NCI-H1048 (cell line): ENCODE measurements around the gene ZNF579.

ENCODE experiments used
- DNase-seq: peaks from one replicate; lab custom pipeline; 2025; lab: John Stamatoyannopoulos, UW

ZNF579 gene, protein sequence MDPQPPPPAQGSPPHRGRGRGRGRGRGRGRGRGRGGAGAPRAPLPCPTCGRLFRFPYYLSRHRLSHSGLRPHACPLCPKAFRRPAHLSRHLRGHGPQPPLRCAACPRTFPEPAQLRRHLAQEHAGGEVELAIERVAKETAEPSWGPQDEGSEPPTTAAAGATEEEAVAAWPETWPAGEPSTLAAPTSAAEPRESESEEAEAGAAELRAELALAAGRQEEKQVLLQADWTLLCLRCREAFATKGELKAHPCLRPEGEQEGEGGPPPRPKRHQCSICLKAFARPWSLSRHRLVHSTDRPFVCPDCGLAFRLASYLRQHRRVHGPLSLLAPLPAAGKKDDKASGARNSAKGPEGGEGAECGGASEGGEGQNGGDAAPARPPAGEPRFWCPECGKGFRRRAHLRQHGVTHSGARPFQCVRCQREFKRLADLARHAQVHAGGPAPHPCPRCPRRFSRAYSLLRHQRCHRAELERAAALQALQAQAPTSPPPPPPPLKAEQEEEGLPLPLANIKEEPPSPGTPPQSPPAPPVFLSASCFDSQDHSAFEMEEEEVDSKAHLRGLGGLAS

DNA sequence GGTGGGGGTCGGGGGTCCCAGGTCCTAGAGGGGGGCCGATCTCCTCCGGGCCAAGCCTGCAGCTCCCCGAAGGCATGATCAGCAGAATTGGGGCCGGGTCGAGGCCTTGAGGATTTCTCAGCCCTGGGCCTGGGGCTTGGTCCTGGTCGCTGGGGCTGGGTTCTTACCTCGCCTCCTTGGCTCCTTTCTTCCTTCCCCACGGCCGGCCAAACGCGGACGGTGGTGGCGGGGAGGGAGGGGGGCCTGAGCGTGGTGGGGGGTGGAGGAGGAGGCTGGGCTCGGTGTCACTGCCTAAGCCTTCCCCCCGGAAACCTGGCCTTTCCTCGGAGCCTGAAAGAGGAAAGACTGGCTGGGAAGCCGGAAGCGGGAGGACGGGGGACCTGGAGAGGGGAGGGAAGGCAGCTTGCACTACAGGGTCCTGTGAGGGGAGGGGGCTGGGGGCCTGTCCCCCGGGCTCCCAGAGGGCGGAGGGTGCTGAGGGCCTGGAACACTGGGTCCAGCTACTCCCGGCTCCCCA lies at the start of gene ZNF579:
ZNF579 (minus strand) TSS at position 221 of the 517 bp plus-strand sequence. CDS start 1,209 bp downstream, outside the sequence.
- peak; percentile 70 for DNase-seq

DNA sequence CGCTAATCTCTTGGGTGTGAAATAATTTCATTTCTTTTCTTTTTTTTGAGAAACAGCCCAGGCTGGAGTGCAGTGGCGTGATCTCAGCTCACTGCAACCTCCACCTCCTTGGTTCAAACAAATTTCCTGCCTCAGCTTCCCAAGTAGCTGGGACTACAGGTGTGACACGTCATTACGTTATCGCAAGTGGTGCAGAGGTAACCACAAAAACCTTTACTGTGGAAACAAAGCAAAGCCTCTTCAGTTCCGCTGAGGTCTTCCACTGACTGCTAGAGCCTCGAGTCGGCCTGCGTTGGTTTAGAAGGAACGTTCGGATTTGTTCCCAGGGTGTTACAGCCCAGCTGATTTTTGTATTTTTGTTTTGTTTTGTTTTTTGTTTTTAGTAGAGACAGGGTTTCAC lies 45.7 kb upstream of the ZNF579 start:
- DNase-seq = no peak

DNA sequence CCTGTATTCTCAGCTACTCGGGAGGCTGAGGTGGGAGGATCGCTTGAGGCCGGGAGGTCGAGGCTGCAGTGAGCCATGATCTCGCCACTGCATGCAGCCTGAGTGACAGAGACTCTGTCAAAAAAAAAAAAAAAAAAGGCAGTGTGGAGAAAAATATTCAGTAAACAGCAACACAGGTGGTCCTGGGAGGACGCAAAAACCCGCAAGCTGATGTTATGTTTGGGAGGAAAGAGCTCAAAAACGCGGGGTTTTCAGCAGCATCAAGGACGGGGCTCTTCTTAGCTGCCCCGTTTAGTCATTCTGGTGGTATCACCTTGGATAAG lies 44.3 kb upstream of the ZNF579 start:
- DNase-seq = no peak

DNA sequence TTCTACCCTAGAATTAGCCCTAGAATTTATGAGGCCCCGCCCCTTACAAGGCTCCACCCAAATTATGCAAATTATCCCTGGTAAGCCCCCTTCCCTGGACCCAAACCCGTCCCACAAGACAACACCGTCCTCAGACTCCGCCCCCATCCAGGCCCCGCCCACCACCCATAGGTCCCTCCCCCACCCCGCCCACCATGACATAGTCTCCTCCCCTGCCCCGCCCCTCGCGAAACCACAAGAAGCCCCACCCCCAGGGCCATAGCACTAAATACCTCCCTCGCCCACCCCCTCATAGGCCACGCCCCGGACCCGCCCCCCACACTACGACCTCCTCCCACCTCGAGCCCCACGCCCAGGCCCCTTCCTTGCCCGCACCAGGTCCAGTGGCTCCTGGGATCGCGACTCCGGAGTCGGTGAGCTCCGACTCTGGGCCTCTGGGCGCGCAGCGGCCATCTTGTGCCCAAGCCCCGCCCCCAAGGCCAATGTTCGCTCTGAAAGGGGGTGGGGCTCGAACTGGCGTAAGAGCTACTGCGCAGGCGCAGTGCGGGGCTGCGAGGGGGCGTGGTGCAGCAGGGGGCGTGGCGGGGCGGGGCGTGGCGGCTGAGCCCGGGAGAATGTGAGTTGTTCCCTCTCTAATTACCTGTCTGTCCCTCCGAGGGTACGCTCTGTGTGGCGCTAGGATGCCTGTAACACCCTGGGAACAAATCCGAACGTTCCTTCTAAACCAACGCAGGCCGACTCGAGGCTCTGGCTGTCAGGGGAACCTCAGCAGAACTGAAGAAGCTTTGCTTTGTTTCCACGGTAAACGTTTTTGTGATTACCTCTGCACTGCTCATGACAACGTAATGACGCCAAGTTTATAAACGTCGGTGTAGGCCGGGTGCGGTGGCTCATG lies 43.7 kb upstream of the ZNF579 start, which contains the start of gene ZNF784:
ZNF784 (minus strand) TSS at position 458 of the 895 bp plus-strand sequence; CDS start at position 453, 5 bp downstream.
- DNase-seq = peak; percentile 79

DNA sequence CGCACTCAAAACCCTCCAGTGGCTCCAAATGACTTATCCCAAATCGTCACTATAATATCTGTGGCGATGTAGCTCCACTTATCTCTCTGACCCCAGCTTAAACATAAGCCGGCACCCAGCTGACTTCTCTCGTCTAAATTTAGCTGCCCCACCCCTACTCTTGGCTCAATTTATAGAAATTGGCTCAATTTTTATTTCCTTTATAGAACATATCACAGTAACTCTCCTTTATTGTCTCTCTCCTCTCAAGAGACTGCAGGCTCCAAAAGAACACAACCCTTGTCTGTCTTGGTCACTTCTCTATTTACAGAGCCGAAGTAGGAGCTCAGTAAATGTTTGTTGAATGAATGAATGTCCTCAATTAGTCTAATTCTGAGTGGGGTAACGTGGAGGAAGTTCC lies 42.9 kb upstream of the ZNF579 start:
- DNase-seq = no peak

DNA sequence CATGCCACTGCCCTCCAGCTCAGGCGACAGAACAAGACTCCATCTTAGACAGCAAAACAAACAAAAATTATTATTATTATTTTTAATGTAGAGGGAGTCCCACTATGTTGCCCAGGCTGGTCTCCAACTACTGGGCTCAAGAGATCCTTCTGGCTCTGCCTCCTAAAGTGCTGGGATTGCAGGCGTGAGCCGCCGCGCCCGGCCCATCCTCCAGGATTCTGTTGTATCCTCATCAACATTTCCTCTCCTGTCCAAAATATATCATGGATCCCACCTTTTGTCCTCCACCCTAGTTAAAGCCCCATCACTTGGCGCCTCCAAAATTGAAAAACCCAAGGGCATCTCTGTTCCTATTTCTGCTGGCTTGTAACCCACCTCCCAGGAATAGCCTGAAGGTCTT lies 42.5 kb upstream of the ZNF579 start:
- DNase-seq = no peak

DNA sequence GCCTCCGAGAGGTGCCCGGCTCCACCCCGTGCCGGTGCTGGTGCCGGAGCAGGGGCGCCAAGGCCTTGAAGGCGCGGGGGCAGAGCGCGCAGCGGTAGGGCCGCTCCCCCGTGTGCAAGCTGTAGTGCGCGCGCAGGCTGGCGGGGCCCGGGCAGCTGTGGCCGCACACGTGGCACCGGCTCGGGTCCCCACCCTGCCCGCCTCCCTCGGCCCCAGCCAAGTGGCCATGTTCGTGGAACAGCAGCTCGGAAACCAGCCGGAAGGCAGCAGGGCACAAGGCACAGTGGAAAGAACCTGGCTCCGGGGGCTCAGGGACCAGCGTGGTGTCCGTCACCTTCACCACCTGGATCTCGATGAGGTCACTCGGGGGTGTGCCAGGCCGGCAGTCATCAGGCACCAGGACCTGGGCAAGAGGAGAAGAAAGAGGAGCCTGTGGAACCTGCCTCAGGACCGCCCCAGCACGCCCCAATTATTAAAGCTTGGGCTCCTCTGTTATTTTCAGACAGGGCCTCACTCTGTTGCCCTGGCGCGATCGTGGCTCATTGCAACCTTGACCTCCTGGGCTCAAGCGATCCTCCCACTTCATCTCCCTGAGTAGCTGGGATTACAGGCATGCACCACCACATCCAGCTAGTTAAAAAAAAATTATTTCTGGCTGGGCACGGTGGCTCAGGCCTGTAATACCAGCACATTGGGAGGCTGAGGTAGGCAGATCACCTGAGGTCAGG lies 41.8 kb upstream of the ZNF579 start:
- DNase-seq = no peak

DNA sequence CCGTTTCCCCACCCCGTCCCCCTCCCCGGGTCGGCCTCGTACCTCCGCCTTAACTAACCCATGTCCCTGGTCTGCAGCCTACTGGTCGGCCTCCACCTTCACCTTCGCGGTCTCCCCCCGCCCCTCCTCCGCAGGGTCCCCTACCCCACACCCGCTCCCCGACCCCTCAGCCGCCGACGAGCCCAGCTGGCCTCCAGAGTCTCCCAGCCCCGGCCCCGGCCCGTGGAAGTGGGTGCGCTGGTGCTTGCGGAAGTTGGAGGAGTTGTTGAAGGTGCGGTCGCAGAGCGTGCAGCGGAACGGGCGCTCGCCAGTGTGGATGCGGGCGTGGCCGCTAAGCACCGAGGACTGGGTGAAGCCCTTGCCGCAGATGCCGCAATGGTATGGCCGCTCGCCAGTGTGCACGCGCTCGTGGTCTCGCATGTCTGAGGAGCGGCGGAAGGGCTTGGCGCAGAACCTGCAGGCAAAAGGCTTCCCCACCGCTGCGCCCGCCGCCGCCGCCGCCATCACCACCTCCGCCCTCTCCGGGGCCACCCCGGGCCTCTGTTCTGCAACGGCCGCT lies 41.1 kb upstream of the ZNF579 start:
- DNase-seq = no peak

DNA sequence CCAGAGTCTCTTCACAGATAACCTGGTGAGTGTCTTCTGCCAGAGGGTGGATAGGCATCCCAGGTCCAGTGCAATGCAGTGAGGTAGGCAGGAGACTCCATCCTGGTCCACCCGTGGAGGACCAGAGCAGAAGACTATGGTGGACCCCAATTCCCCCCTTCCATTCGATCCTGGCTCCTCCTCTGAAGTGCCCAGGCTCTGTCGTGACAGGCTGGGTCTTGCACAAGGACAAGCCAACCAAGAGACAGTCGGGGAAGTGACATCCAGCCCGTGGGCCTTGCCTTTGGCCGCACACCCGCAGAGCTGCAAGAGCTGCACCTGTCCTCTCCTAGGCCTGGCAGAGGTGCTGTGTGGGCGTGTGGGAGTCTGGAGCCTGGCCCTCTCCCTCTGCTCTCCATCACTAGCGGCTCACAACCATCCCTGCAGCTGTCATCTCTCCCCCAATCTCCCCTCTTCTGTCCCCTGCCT lies 40.6 kb upstream of the ZNF579 start:
- DNase-seq = no peak

DNA sequence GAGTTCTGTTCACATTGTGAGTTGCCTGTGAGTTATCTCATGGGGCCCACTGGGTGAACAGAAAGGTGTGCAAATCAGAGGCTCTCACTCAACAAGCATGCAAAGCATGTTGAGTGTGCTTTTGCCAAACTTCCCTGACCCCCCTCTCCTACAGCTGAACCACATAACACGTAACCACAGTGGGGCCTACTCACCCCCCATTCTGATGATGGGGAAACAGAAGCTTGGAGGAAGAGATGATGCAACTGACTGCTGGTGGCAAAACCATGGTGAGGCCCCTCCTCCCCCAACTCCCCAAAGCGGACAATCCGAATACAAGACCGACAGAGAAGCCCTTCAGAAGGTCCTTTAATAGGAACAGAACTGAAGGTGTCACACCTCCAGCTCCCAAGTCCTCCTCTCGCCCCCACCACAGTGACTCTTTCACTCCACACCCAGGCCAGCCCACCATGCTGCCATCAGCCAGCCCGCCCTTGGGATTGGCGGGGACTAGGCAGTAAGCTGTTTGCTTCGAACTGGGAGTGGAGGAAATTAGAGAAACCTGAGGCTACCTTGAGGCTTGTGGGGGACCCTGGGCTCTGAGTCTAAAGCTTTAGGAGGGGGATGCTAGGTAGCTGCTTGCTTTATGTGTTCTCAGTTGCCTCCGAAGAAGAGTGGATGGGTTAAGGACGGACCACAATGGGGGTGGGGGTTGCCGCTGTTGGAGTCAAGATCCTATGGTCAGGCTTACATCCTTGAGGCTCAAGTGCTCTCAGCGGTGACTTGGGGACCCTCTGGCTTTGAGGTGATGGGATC lies 40.0 kb upstream of the ZNF579 start:
- no peak for DNase-seq

DNA sequence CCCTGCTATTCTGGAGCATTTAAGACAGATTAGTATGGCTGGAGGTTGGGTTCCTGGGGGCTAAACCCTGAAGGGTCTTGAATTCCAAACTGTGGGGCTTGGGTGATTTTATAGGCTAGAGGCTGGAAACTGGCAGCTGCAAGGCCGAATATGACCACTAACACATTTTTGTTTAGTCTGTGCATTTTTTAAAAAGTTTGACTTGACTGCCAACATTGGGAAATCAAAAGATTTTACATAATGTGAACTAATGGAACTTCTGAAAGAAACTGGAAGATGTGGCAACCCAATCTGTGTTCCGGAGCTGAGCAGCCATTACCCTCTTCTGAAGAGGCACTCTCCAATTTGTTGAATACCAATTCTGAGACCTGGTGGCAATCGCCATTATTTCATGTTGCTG lies 38.6 kb upstream of the ZNF579 start:
- DNase-seq = no peak

DNA sequence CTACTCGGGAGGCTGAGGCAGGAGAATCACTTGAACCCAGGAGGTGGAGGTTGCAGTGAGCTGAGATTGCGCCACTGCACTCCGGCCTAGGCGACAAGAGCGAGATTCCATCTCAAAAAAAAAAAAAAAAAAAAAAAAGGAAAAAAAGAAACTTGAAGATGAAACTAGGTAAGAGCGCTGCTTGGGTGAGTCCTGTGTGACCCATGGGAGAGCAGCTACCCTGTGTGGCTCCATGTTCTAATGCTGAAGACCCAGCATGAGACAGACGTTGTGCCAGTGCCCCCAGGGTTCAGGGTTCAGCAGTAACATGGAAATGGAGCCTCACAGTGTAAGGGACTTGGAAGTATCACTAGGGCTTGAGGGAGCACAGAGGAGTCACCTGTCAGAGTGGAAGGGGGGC lies 37.8 kb upstream of the ZNF579 start:
- DNase-seq = no peak

DNA sequence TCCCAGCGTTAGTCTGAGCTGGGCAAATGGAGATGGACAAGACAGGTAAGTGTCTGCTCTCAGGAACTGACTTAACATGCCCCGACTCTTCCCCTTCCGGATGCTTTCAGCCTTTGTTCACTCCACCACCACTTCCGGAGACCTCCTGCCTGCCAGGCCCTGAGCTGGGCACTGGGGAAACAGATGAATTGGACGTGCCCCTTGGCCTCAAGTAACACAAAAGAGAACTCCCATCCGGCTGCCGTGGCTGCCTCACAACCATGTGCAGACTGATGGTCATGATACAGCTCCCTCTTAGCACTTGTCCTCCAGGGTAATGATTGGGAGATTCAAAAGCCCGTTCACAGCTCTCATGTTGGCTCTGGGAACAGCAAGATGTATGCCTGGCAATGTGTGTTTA lies 36.8 kb upstream of the ZNF579 start:
- DNase-seq = no peak

DNA sequence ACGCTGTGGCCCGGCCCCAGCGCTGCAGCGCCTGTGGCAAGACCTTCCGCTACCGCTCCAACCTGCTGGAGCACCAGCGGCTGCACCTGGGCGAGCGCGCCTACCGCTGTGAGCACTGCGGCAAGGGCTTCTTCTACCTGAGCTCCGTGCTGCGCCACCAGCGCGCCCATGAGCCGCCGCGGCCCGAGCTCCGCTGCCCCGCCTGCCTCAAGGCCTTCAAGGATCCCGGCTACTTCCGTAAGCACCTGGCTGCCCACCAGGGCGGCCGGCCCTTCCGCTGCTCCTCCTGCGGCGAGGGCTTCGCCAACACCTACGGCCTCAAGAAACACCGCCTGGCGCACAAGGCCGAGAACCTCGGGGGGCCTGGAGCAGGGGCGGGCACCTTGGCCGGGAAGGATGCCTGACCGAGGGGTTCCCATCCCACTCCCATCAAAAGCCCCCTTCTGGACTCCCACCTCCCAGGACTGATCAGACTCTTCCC lies 35.8 kb upstream of the ZNF579 start:
- DNase-seq = no peak

DNA sequence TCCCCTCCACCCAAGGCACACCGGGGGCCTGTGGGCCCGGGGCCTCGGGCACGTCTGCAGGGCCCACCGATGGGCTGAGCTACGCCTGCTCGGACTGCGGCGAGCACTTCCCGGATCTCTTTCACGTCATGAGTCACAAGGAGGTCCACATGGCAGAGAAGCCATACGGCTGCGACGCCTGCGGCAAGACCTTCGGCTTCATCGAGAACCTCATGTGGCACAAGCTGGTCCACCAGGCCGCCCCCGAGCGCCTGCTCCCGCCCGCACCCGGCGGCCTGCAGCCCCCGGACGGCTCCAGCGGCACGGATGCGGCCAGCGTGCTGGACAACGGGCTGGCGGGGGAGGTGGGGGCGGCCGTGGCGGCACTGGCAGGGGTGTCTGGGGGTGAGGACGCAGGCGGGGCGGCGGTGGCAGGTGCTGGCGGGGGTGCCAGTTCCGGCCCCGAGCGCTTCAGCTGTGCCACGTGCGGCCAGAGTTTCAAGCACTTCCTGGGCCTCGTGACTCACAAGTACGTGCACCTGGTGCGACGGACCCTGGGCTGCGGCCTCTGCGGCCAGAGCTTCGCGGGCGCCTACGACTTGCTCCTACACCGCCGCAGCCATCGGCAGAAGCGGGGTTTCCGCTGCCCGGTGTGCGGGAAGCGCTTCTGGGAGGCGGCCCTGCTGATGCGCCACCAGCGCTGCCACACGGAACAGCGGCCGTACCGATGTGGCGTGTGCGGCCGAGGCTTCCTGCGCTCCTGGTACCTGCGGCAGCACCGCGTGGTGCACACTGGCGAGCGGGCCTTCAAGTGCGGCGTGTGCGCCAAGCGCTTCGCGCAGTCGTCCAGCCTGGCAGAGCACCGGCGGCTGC lies 35.1 kb upstream of the ZNF579 start:
- DNase-seq = no peak

DNA sequence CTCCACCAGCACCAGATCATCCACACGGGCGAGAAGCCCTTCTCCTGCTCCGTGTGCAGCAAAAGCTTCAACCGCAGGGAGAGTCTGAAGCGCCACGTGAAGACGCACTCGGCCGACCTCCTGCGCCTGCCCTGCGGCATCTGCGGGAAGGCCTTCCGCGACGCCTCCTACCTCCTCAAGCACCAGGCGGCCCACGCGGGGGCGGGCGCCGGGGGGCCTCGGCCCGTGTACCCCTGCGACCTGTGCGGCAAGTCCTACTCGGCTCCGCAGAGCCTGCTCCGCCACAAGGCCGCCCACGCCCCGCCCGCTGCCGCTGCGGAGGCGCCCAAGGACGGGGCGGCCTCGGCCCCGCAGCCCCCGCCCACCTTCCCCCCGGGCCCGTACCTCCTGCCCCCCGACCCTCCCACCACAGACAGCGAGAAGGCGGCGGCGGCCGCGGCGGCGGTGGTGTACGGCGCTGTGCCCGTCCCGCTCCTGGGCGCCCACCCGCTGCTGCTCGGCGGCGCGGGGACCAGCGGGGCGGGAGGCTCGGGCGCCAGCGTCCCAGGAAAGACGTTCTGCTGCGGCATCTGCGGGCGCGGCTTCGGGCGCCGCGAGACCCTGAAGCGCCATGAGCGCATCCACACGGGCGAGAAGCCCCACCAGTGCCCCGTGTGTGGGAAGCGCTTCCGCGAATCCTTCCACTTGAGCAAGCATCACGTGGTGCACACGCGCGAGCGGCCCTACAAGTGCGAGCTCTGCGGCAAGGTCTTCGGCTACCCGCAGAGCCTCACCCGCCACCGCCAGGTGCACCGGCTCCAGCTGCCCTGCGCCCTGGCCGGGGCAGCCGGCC lies 34.3 kb upstream of the ZNF579 start:
- DNase-seq = no peak

DNA sequence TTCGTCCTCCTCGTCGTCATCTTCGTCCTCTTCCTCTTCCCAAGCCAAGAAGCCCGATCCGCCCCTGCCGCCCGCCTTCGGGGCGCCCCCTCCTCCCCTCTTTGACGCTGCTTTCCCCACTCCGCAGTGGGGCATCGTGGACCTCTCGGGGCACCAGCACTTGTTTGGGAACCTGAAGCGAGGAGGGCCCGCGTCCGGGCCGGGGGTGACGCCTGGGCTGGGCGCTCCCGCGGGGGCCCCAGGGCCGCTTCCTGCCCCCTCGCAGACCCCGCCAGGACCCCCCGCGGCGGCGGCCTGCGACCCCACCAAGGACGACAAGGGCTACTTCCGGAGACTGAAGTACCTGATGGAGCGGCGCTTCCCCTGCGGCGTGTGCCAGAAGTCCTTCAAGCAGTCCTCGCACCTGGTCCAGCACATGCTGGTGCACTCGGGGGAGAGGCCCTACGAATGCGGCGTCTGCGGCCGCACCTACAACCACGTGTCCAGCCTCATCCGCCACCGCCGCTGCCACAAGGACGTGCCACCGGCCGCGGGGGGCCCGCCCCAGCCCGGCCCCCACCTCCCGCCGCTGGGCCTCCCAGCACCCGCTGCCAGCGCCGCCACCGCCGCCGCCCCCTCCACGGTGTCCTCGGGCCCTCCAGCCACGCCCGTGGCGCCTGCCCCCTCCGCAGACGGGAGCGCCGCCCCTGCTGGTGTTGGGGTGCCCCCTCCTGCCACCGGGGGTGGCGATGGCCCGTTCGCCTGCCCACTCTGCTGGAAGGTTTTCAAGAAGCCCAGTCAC lies 33.5 kb upstream of the ZNF579 start:
- DNase-seq = no peak

DNA sequence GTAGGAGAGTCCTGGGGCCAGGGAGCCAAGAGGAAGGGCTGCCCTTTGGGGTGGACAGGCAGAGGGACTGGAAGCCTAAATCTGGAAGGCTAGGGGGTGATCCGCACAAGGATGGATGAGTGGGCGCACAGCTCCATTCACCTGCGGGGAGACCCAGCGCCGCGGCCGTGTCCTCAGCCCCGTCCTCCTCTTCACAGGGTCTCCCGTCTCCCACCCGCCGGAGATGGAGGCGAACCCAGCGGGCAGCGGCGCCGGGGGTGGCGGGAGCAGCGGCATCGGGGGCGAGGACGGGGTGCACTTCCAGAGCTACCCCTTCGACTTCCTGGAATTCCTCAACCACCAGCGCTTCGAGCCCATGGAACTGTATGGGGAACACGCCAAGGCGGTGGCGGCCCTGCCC lies 32.7 kb upstream of the ZNF579 start:
- no peak for DNase-seq
